ENCODE measurements around the gene TBC1D23.

DNA sequence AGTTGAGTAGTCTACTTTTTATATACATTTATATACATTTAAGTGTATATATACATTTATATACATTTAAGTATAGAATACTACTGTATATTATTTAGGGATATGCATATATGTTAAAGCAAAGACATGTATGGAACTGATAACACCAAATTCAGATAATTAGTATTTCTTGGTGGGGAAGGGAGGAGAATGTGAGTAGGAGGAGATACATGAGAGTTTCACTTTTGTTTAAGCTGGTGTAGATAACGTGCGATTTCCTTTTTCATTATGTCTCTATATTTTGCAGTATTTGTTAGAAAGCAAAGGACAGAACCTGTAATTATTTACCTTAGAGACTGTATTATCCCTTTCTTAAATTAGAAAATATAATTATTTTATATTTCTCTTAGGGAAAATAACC lies 57.1 kb downstream of the TBC1D23 start:
- no peak for TF ChIP-seq GATA2 (IDR thresholded peaks at IDR 0.05; ENCODE audit: low read depth, low read length)
- no peak for TF ChIP-seq GATA3 (IDR thresholded peaks at IDR 0.05; ENCODE audit: low read depth, low read length)
